MM.1S (cell line): ENCODE measurements around the gene MARCO.

ENCODE experiments used
- CTCF ChIP-seq: fragments of 300-600 bp; sonication (generic); IDR thresholded peaks from 2 replicates; pipeline ENCODE4 v1.5.1; 2016; ENCODE audit warnings: antibody characterized with exemption, low read length, mixed read lengths
- EZH2 ChIP-seq: fragments of 300-600 bp; sonication (generic); optimal IDR thresholded peaks from 2 replicates; pipeline ENCODE3; 2017; ENCODE audit warnings: low read depth, mild to moderate bottlenecking, antibody characterized with exemption, low read length, mixed read lengths
- EZH2phosphoT487 ChIP-seq: fragments of 300-600 bp; sonication (generic); IDR thresholded peaks from 2 replicates; pipeline ENCODE4 v1.6.1; 2018; ENCODE audit warnings: antibody characterized with exemption, low read length

- no peak for TF ChIP-seq CTCF
- no peak for TF ChIP-seq EZH2
- no peak for TF ChIP-seq EZH2phosphoT487
These were observed 1.4 kb upstream of the MARCO start for GRCh38 chr2:118940486-118941120.
